Activated naive CD8-positive, alpha-beta T cell treated with anti-CD3 and anti-CD28 coated beads, Interleukin-2, amount 50 U/mL, for 16 hours (primary cell): ENCODE results near the gene TIAM2.
"Not testable (repeated sequence)": the region's sequence is repeated elsewhere in the genome, so short reads cannot be mapped to it uniquely, and the experiment has no call there.

Experiments used
- DNase-seq: peaks from one replicate; pipeline ENCODE4 v3.0.0-alpha.2; 2020; ENCODE audit warnings: low read depth, low spot score

Gene TIAM2

GRCh38 chr6:155100087-155100486, 105.0 kb downstream of the TIAM2 start:
- no peak for DNase-seq

DNA sequence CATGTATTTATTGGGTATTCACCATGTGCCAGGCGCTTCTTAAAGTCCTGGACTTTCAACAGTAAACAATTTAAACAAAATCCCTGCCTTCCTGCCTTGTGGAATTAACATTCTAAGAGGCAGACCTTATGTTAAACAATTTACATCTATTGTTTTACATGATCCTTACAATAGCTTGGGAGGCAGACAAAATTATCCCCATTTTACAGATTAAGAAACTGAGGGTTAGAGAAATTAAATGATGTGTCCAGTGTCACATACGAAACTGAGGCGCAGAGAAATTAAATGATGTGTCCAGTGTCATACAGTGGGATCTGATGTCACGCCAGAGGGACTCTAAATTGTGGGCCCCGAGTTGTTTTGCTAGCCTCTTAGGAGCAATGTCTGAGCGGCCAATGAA, 105.5 kb downstream of the TIAM2 start:
- no peak for DNase-seq

DNA sequence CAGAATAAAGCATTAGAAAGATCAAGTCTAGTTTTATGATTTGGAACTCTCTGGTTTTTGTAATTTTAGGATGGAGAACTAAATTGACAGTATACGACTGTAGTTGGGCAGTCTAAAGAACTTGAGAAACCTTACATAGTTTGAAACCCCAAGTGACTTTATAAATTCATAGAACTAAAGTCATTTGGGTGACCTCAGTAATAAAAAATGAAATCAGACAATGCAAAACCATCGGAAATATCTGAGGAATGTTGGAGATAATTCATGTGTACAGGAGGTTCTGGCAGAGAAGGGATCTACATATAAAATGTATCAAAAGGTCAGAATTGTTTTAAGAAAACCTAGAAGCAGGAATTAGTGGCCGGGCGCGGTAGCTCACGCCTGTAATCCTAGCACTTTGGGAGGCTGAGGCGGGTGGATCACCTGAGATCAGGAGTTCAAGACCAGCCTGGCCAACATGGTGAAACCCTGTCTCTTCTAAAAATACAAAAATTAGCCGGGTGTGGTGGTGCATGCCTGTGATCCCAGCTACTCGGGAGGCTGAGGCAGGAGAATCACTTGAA, 108.0 kb downstream of the TIAM2 start:
- not testable (repeated sequence) for DNase-seq

DNA sequence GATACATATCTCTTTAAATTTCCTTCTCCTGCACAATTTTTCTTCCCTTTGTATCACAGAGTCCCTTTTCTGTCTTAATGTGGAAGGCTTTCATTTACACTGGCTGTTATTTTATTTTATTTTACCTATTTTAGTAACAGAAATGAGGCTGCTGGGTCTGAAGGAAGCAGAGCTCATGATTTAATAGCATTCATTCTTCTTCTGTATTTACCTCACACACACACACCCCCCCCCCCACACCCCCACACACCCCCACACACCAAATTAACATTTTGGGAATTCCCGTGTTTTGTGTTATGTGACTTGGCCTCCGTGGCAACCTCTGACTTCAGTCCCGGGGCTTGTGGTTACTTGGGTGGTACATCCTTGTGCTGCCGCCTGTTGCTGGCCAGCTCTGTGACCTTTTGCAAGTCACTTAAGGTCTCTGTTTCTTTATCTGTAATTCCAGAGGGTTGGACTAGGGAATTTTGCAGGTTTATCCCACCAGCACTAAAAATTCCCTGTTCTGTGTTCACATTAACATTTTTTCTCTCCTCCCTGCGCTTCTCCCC, 108.8 kb downstream of the TIAM2 start:
- DNase-seq: no peak

DNA sequence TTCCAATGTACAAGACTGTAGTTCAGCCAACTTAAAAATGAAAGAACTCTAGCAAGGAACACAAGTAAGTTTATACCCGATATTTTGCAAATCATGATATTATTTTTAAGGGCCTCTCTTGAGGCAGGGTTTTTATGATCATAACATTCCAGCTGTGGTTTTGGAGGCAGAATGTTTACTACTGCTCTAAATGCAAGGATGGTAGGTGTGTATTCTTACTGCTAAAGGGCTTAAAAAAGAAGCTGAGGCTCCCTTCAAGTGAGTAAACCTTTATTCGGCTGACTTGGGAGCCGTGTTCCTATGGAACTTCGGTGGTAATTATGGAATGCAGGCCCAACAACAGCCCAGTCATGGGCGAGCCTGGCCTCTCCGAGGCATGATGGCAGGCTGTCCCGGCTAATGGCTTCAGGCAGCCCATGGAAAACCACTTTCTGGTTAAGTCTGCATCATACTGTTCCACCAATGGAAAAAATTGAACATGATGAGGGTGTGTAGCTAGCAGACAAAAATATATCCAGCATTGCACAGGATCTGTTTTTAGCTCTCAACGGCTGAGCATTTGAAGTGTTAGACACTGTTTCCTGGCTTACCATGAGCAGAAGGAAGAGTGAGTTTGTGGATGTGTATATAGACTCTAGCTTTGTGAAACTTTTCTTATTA, 111.5 kb downstream of the TIAM2 start:
- no peak for DNase-seq

- no peak for DNase-seq
These were observed 112.4 kb downstream of the TIAM2 start for GRCh38 chr6:155107432-155108069.

GRCh38 chr6:155108070-155108820, 113.1 kb downstream of the TIAM2 start:
- no peak for DNase-seq

DNA sequence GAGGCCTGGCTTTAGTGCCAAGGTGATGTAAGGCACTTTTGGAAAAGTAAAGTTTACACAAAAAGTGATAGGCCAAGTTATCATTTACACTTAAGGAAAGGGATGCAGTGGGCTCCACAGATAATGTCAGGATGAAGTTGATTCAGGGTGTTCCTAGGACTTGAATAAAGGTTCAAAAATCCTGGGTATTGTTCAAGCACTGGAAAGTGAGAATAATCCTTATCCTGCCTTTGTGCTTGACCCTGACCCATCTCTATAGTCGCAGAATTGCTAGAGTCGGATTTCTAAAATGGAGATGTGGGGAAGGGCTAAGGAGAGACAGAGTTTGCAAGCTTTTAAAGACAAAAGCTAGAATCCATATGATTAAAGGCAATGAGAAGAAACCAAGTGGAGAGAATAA, 115.6 kb downstream of the TIAM2 start:
- DNase-seq: no peak

DNA sequence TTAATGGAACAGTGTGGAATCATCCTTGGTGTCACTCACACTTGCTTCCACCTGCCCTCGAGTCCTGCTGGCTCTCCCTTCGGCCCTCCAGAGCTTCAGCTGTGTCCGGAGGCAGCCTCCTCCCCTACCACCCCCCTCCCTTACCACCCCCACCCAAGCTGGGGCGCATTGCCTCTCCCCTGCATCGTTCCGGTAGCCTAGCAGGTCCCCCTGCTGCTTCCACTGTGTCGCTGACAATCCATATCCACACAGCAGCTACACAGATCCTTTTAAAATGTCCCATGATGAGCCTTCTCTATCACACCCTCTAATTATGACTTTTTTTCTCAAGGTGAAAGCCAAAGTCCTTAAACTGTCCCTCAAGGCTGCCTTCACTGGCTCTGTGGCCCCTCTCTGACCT, 117.6 kb downstream of the TIAM2 start:
- no peak for DNase-seq

DNA sequence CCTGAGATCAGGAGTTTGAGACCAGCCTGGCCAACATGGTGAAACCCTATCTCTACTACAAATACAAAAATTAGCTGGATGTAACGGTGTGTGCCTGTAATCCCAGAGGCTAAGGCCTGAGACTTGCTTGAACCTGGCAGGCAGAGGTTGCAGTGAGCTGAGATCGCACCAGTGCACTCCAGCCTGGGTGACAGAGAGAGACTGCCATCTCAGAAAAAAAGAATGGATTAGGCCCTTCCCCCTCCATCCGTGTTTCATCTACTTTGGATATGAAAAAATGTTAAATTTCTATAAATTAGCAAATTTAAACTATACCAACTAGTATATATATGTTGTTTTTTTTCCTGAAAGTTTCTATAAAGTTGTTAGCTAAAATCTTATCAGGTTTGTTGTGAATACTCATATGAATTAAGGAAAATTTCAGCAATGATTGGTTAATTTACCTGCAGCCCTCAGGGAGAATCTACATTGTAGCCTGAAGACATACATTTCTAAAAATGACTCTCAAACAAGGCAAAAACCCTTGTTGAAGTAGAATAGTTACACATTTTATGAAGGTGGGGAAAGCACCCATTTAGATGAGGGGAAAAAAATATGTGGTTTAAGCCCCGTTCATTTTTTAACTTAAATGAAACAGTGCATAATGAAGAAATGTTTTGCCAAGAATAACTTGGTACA, 120.9 kb downstream of the TIAM2 start:
- no peak for DNase-seq

DNA sequence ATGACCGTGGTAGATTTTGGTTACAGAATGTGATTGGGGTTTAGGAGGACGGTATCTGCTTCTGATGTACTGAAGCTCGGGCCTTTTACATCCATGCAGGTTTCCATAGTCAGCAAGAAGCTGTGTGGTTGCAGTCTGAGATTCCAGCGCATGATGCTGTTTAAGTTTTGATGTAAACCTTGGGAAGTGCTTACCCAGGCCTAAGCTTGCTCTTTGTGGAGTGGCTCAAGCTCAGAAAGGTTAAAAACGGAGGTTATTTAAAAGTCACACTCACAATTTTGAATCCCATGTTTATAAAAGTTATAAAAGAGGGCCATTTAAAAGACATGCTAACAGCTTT, 121.4 kb downstream of the TIAM2 start:
- no peak for DNase-seq

DNA sequence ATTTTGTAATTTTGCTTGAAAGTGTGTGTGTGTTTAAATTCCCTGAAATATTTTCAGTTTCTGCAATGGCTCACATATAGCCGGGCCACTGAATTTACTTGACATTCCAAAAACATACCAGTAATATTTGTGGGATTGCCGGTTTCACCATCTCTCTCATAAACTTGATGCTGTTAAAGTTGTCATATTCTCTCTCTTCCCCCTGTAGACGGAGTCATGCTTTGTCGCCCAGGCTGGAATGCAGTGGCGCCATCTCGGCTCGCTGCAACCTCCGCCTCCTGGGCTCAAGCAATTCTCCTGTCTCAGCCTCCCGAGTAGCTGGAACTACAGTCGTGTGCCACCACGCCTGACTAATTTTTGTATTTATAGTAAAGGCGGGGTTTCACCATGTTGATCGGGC, 122.1 kb downstream of the TIAM2 start:
- DNase-seq: no peak

DNA sequence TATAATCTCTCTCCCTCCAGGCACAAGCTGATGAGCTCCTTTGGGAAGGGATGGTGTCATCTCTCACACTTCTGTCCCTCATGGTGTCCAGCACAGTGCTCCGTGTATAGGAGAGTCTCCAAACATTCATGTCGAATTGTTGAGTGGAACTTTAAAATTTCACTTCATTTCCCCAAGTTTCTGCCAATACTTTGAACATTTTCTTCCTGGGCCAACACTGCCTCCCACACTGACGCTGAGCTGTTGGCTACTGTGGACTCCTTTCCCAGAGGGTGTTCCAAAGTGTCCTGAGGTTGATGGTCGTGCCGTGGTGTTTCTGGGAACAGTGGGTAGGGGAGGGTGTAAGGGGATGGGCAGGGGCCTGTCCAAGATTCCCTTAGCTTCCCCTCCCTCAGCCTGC, 122.7 kb downstream of the TIAM2 start:
- DNase-seq: no peak

GRCh38 chr6:155119201-155119600, 124.1 kb downstream of the TIAM2 start:
- DNase-seq: not testable (repeated sequence)

DNA sequence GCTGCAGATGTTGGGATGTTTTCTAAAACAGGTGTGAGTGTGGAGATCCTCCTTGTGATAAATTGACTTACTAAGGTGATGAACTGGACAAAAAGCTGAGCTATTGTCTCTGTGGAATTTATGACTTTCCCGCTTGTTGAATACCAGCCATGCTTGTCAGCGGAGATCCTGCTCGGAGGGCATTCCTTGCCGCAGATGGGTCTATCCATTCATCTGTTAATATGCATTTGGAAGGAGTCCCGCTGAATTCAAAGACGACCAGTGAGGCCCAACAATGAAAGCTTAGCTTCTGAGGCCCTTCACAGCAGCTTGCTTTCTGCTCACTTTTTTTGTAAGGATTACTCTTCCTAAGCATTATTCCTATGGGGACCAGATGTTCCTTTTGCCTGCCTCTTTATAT, 124.9 kb downstream of the TIAM2 start:
- no peak for DNase-seq

DNA sequence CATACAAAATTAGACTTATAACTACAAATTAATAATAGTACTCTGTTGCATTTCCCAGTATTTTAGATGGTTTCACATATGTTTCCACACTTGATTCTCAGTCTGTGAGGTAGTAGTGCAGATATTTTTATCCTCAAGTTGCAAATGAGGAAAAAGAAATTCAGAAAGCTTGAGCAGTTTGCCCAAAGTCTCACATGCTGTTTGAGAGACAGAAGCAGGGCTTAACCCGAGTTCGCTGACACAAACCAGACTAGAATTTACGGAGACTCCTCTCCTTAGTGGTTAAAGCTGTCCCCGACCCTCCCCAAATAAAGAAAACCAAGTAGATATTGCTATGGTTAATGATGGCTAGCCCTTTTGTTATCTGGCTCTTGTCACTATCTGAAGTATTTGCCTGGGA, 126.2 kb downstream of the TIAM2 start:
- DNase-seq: no peak

GRCh38 chr6:155121699-155122098, 126.6 kb downstream of the TIAM2 start:
- no peak for DNase-seq

- no peak for DNase-seq
These were observed 127.3 kb downstream of the TIAM2 start for GRCh38 chr6:155122199-155122950.

- no peak for DNase-seq
These were observed 128.4 kb downstream of the TIAM2 start for GRCh38 chr6:155123520-155123919.

DNA sequence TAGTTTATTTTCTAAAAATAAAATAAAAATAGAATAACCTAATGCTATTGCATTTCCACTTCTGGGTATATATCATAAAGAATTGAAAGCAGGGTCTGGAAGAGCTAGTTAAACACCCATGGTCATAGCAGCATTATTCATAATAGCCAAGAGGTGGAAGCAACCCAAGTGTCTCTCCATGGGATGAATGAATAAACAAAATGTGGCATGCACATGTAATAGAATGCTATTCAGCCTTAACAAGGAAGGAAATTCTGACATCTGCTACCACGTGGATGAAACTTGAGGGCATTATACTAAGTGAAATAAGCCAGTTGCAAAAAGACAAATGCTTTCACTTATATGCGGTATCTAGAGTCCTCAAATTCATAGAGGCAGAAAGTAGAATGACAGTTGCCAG, 130.8 kb downstream of the TIAM2 start:
- DNase-seq: no peak
